Testis (tissue), 2 donors: Measurements from ENCODE around the gene USE1.

ENCODE experiments used
- POLR2A ChIP-seq: fragments of 450-650 bp; IDR thresholded peaks from one replicate; pipeline ENCODE4 v1.6.1; 2017; ENCODE audit warnings: antibody characterized with exemption, mild to moderate bottlenecking, moderate library complexity
- TF ChIP-seq, protein P1 (sequence below), 3 experiments: fragments of 450-650 bp in 2 of 3; fragments of 200-600 bp in 1 of 3; sonication (generic) in 1 of 3; IDR thresholded peaks; one replicate each; pipeline ENCODE4 v1.5.1; 2016 to 2019; ENCODE audit warnings: antibody characterized with exemption in 3 of 3, mild to moderate bottlenecking in 2 of 3, moderate library complexity in 1 of 3

- TF ChIP-seq, protein P1, sequence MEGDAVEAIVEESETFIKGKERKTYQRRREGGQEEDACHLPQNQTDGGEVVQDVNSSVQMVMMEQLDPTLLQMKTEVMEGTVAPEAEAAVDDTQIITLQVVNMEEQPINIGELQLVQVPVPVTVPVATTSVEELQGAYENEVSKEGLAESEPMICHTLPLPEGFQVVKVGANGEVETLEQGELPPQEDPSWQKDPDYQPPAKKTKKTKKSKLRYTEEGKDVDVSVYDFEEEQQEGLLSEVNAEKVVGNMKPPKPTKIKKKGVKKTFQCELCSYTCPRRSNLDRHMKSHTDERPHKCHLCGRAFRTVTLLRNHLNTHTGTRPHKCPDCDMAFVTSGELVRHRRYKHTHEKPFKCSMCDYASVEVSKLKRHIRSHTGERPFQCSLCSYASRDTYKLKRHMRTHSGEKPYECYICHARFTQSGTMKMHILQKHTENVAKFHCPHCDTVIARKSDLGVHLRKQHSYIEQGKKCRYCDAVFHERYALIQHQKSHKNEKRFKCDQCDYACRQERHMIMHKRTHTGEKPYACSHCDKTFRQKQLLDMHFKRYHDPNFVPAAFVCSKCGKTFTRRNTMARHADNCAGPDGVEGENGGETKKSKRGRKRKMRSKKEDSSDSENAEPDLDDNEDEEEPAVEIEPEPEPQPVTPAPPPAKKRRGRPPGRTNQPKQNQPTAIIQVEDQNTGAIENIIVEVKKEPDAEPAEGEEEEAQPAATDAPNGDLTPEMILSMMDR (IDR thresholded peaks at IDR 0.05), result no peak
- no peak for TF ChIP-seq POLR2A
Measured at GRCh38 chr19:17242431-17243208, 27.5 kb downstream of the USE1 start.
